Stomach (tissue), 9 donors: Measurements from ENCODE around the gene SPATA6. TPM values are rescaled to one million over a fixed set of nuclear protein-coding genes. Genes with fewer than 3 reads are reported as not detected.
"Not testable (repeated sequence)": the region's sequence is repeated elsewhere in the genome, so short reads cannot be mapped to it uniquely, and the experiment has no call there.

Experiments used
- DNase-seq, 2 donors: peaks; one replicate each; pipeline versions ENCODE4 v3.0.0 to v3.0.0-alpha.2; 2013 to 2019
- H3K27ac ChIP-seq, 5 donors: fragments of 200-600 bp in 4 of 5; sonication (generic) in 4 of 5; one replicate each; pipeline ENCODE4 v1.5.1; 2013 to 2019; ENCODE audit warnings: mild to moderate bottlenecking in 1 of 5, moderate library complexity in 1 of 5
- H3K27me3 ChIP-seq, 3 donors: fragments of 200-600 bp; sonication (generic); one replicate each; pipeline ENCODE4 v1.5.1; 2017 to 2019; ENCODE audit warnings: mixed run types in 1 of 3
- H3K36me3 ChIP-seq, 4 donors: fragments of 200-600 bp; sonication (generic); 1 replicate in 3 of 4; 2 replicates in 1 of 4; pipeline ENCODE4 v1.5.1; 2016 to 2019
- H3K4me1 ChIP-seq, 4 donors: fragments of 200-600 bp; sonication (generic); one replicate each; pipeline ENCODE4 v1.5.1; 2016 to 2019
- H3K4me3 ChIP-seq, 4 donors: fragments of 200-600 bp; sonication (generic) in 3 of 4; one replicate each; pipeline ENCODE4 v1.5.1; 2016 to 2019; ENCODE audit warnings: mild to moderate bottlenecking in 1 of 4
- H3K9me3 ChIP-seq, 4 donors: fragments of 200-600 bp; sonication (generic); one replicate each; pipeline ENCODE4 v1.5.1; 2016 to 2019
- CTCF ChIP-seq, 7 experiments: fragments of 450-650 bp in 4 of 7; fragments of 200-600 bp in 3 of 7; sonication (generic) in 3 of 7; IDR thresholded peaks; one replicate each; pipeline ENCODE4 v1.5.1; 2016 to 2019; ENCODE audit warnings: antibody characterized with exemption in 7 of 7, control low read depth in 2 of 7, mild to moderate bottlenecking in 1 of 7
- EP300 ChIP-seq: sonication (generic); formaldehyde crosslinking; IDR thresholded peaks from one replicate; pipeline ENCODE4 v1.6.1; 2017; ENCODE audit warnings: antibody characterized with exemption
- POLR2A ChIP-seq, 4 donors: fragments of 450-650 bp; IDR thresholded peaks; one replicate each; pipeline ENCODE4 v1.6.1; 2016; ENCODE audit warnings: antibody characterized with exemption in 4 of 4, control low read depth in 2 of 4, mild to moderate bottlenecking in 1 of 4, moderate library complexity in 1 of 4
- POLR2AphosphoS5 ChIP-seq, 3 donors: sonication (generic); formaldehyde crosslinking; IDR thresholded peaks; one replicate each; pipeline ENCODE4 v1.6.1; 2016; ENCODE audit warnings: antibody characterized with exemption in 3 of 3
- WGBS, 5 donors: extraction: QIAGEN DNeasy Blood & Tissue Kit in 3 of 5; methylation state at CpG; one replicate each; pipeline versions ENCODE4 v1.1.5 to v1.1.7; 2013 to 2018; 5-methylcytosine and 5-hydroxymethylcytosine counted together
- intact Hi-C: fragments of 100-400 bp; cut with DNase I; formaldehyde crosslinking; loops from one replicate; pipeline ENCODE4 v1.15.1; 2023; ENCODE audit warnings: low total_unique reads
- polyA plus RNA-seq, 3 donors: library from polyadenylated mRNA; stranded (reverse); fragments of 200-250 nt; gene quantifications; one replicate each; pipeline ENCODE4 v1.2.3, GENCODE V29; 2013
- total RNA-seq, 5 donors: library from RNA; depleted of rRNA; stranded (reverse); fragments of >200 nt; gene quantifications; one replicate each; pipeline versions ENCODE4 v1.1.0 to v1.2.3, GENCODE V29; 2014 to 2016
- donor health status: healthy with polysubstance abuse.
- donor health status: Bipolar disorder and iron deficiency.
- donor health status: healthy.

SPATA6 gene
- total and polyA plus RNA-seq, 8 donors: 3.1 to 59.1 (median 14.9) TPM

GRCh38 chr1:48329905-48330304 lies 142.1 kb downstream of the SPATA6 start:
- intact Hi-C loops: no loop called here
- TF ChIP-seq CTCF (IDR thresholded peaks at IDR 0.05) (no peak), POLR2A (IDR thresholded peaks at IDR 0.05) (no peak), POLR2AphosphoS5 (IDR thresholded peaks at IDR 0.05) (no peak), EP300 (no peak)
- Histone ChIP-seq H3K36me3 (peaks cover 6 to 68% (median 44%) of the 10 kb centered on the region in 4 donors), H3K4me1 (no peaks in the 10 kb centered on the region), H3K4me3 (no peak overlapping the region), H3K27ac (no peak overlapping the region), H3K27me3 (no peaks in the 10 kb centered on the region), H3K9me3 (peaks cover 5 to 44% (median 31%) of the 10 kb centered on the region in 4 donors)
- WGBS, 5 donors: 83 to 94% (median 88%) methylated on average over 2 of the region's 2 CpGs
- peak in 1 of 2 donors; percentile 1 for DNase-seq

GRCh38 chr1:48329486-48329885 lies 142.5 kb downstream of the SPATA6 start:
- intact Hi-C loops: no loop called here
- no peak overlapping the region for H3K4me3 ChIP-seq
- no peaks in the 10 kb centered on the region for H3K4me1 ChIP-seq
- H3K9me3 ChIP-seq: peaks cover 5 to 48% (median 32%) of the 10 kb centered on the region in 4 donors
- no peaks in the 10 kb centered on the region for H3K27me3 ChIP-seq
- 64 to 84% (median 75%) methylated on average over 6 to 7 of the region's 7 CpGs for WGBS, 5 donors
- H3K27ac ChIP-seq: no peak overlapping the region
- peaks cover 6 to 71% (median 46%) of the 10 kb centered on the region in 4 donors for H3K36me3 ChIP-seq
- DNase-seq: peak in 1 of 2 donors; percentile 26
- TF ChIP-seq POLR2A (IDR thresholded peaks at IDR 0.05) (no peak), CTCF (IDR thresholded peaks at IDR 0.05) (no peak), EP300 (no peak), POLR2AphosphoS5 (IDR thresholded peaks at IDR 0.05) (no peak)

GRCh38 chr1:48311829-48312228 lies 160.2 kb downstream of the SPATA6 start:
- Histone ChIP-seq H3K9me3 (peaks cover 0 to 25% (median 10%) of the 10 kb centered on the region in 4 donors), H3K36me3 (peaks cover 0 to 15% (median 12%) of the 10 kb centered on the region in 4 donors)
- H3K27me3 ChIP-seq, H3K4me1 ChIP-seq, intact Hi-C loops, H3K27ac ChIP-seq, DNase-seq, H3K4me3 ChIP-seq: not testable (repeated sequence)
- WGBS, 5 donors: 96 to 97% (median 96%) methylated on average over 11 of the region's 11 CpGs

- peaks cover 0 to 25% (median 10%) of the 10 kb centered on the region in 4 donors for H3K9me3 ChIP-seq
- H3K4me1 ChIP-seq: no peaks in the 10 kb centered on the region
- H3K27me3 ChIP-seq: no peaks in the 10 kb centered on the region
- WGBS, 5 donors: 54 to 64% (median 56%) methylated on average over 2 of the region's 2 CpGs
- peaks cover 0 to 20% (median 16%) of the 10 kb centered on the region in 4 donors for H3K36me3 ChIP-seq
- no peak for DNase-seq
- intact Hi-C loops: no loop called here
- H3K4me3 ChIP-seq: no peak overlapping the region
- TF ChIP-seq POLR2AphosphoS5 (IDR thresholded peaks at IDR 0.05) (no peak), EP300 (no peak), CTCF (IDR thresholded peaks at IDR 0.05) (no peak), POLR2A (IDR thresholded peaks at IDR 0.05) (no peak)
- H3K27ac ChIP-seq: no peak overlapping the region
Observed at GRCh38 chr1:48309564-48310082, 162.4 kb downstream of the SPATA6 start.

GRCh38 chr1:48302652-48303051 lies 169.4 kb downstream of the SPATA6 start:
- peaks cover 0 to 32% (median 29%) of the 10 kb centered on the region in 4 donors for H3K36me3 ChIP-seq
- DNase-seq: no peak
- H3K9me3 ChIP-seq: peaks cover 0 to 13% (median 6%) of the 10 kb centered on the region in 4 donors
- no peak overlapping the region for H3K27ac ChIP-seq
- H3K27me3 ChIP-seq: no peaks in the 10 kb centered on the region
- intact Hi-C loops: no loop called here
- TF ChIP-seq EP300 (no peak), CTCF (IDR thresholded peaks at IDR 0.05) (no peak), POLR2AphosphoS5 (IDR thresholded peaks at IDR 0.05) (no peak), POLR2A (IDR thresholded peaks at IDR 0.05) (no peak)
- H3K4me3 ChIP-seq: no peak overlapping the region
- no peaks in the 10 kb centered on the region for H3K4me1 ChIP-seq
